Esophagus squamous epithelium (tissue), 4 donors: Measurements from ENCODE around the gene PTPRD.

Experiments
- CTCF ChIP-seq, 6 experiments: fragments of 450-650 bp in 4 of 6; fragments of 200-600 bp in 2 of 6; sonication (generic) in 2 of 6; IDR thresholded peaks; one replicate each; pipeline ENCODE4 v1.5.1; 2016 to 2019; ENCODE audit warnings: antibody characterized with exemption in 6 of 6, mild to moderate bottlenecking in 4 of 6, moderate library complexity in 4 of 6
- POLR2A ChIP-seq, 4 donors: fragments of 450-650 bp; IDR thresholded peaks; one replicate each; pipeline ENCODE4 v1.6.1; 2017; ENCODE audit warnings: antibody characterized with exemption in 4 of 4, mild to moderate bottlenecking in 4 of 4, moderate library complexity in 3 of 4

- TF ChIP-seq CTCF (IDR thresholded peaks at IDR 0.05) (no peak), POLR2A (IDR thresholded peaks at IDR 0.05) (no peak)
Observed at GRCh38 chr9:9284201-9284600, 1328.6 kb downstream of the PTPRD start.
